ENCODE results near the gene MZB1.

GRCh38 chr5:139403418-139403786 is 13.7 kb upstream of the MZB1 start:
- no peak for TF ChIP-seq CTCF (conservative IDR thresholded peaks at IDR 0.05)
- TF ChIP-seq EZH2 (IDR thresholded peaks at IDR 0.05; ENCODE audit: low read depth), result no peak
